Duodenal mucosa (tissue), 2 donors: ENCODE results near the gene POC1A.
A peak's percentile ranks its signal among the peaks of the same experiment; 100 is the strongest.
"Not testable (repeated sequence)": the region's sequence is repeated elsewhere in the genome, so short reads cannot be mapped to it uniquely, and the experiment has no call there.

Experiments used
- H3K27ac ChIP-seq: one replicate; pipeline ENCODE4 v1.7.0; 2013; ENCODE audit warnings: low read depth, low read length
- H3K27me3 ChIP-seq, 2 donors: one replicate each; pipeline ENCODE4 v1.7.0; 2013; ENCODE audit warnings: low read length in 2 of 2, control low read depth in 1 of 2; ENCODE audit not compliant: insufficient read depth in 2 of 2, control insufficient read depth in 1 of 2
- H3K36me3 ChIP-seq, 2 donors: one replicate each; pipeline ENCODE4 v1.7.0; 2013; ENCODE audit warnings: low read length in 2 of 2, control low read depth in 1 of 2; ENCODE audit not compliant: insufficient read depth in 2 of 2, control insufficient read depth in 1 of 2
- H3K4me1 ChIP-seq, 2 donors: one replicate each; pipeline ENCODE4 v1.7.0; 2013; ENCODE audit warnings: low read length in 2 of 2, control low read depth in 1 of 2; ENCODE audit not compliant: insufficient read depth in 2 of 2, control insufficient read depth in 1 of 2
- H3K4me3 ChIP-seq, 2 donors: one replicate each; pipeline ENCODE4 v1.7.0; 2013; ENCODE audit warnings: low read length in 2 of 2, low read depth in 1 of 2
- H3K9ac ChIP-seq, 2 donors: one replicate each; pipeline ENCODE4 v1.7.0; 2013; ENCODE audit warnings: low read length in 2 of 2, low read depth in 1 of 2
- H3K9me3 ChIP-seq, 2 donors: one replicate each; pipeline ENCODE4 v1.7.0; 2013; ENCODE audit warnings: low read length in 2 of 2, control low read depth in 1 of 2; ENCODE audit not compliant: control insufficient read depth in 1 of 2

The POC1A gene

GRCh38 chr3:52153389-52154096, 680 bp downstream of the POC1A start:
- H3K36me3 ChIP-seq = peaks cover 0 to 8% of the 10 kb centered on the region in 2 donors
- H3K4me1 ChIP-seq = peaks cover 8 to 10% of the 10 kb centered on the region in 2 donors
- H3K9ac ChIP-seq = peak overlapping the region; percentile 67 to 86
- H3K4me3 ChIP-seq = peak overlapping the region; percentile 81 to 85
- H3K27ac ChIP-seq = no peak overlapping the region
- no peaks in the 10 kb centered on the region for H3K9me3 ChIP-seq
- no peaks in the 10 kb centered on the region for H3K27me3 ChIP-seq

- not testable (repeated sequence) for H3K27me3 ChIP-seq, H3K4me3 ChIP-seq, H3K9ac ChIP-seq, H3K27ac ChIP-seq, H3K9me3 ChIP-seq
- peaks cover 8 to 10% of the 10 kb centered on the region in 2 donors for H3K4me1 ChIP-seq
- peaks cover 0 to 14% of the 10 kb centered on the region in 2 donors for H3K36me3 ChIP-seq
These were observed 2.2 kb downstream of the POC1A start for GRCh38 chr3:52151991-52152390.

DNA sequence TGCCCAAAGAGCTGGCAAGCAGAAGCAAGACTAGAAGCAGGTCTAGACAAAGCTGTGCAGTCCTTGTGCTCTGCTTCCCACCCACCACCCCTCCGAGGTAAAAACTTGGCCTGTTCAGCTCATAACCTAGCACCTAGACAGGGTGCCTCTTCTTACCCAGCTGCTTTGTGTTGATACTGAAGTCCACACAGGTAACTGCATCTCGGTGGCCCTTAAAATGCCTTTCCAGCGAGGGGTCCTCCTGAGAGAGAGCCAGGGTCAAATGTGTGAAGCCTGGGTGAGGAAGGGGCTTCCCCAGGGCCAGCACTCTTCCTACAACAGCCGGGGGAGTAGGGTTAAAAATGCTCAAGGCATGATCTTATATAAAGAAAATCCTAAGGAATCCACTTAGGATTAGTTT, 3.4 kb downstream of the POC1A start:
- H3K9me3 ChIP-seq = no peaks in the 10 kb centered on the region
- no peak overlapping the region for H3K4me3 ChIP-seq
- H3K27me3 ChIP-seq = no peaks in the 10 kb centered on the region
- peaks cover 0 to 18% of the 10 kb centered on the region in 2 donors for H3K36me3 ChIP-seq
- H3K27ac ChIP-seq = no peak overlapping the region
- H3K9ac ChIP-seq = no peak overlapping the region
- H3K4me1 ChIP-seq = peaks cover 8 to 10% of the 10 kb centered on the region in 2 donors

DNA sequence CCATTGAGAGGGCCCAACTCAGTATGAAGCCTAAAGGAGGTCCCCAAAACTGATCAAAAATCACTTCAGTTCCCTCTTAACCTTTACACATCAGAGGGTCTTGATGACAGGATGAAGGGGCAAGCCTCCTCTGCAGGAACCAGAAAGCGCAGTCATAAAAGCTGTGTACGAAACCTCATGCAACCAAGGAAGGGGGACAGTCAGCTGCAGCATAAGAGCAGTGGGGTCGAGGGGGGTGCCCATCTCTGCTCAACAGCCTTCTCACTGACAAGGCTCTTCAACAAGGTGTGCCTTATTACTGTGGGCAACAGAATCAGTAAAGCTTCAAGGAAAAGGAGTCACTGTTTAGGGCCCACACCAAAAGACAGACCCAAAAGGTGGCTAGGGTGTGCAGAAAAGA, 3.9 kb downstream of the POC1A start:
- H3K9me3 ChIP-seq = no peaks in the 10 kb centered on the region
- no peaks in the 10 kb centered on the region for H3K27me3 ChIP-seq
- peaks cover 0 to 18% of the 10 kb centered on the region in 2 donors for H3K36me3 ChIP-seq
- H3K4me1 ChIP-seq = peaks cover 8 to 10% of the 10 kb centered on the region in 2 donors
- H3K9ac ChIP-seq = no peak overlapping the region
- no peak overlapping the region for H3K4me3 ChIP-seq
- H3K27ac ChIP-seq = no peak overlapping the region

- H3K36me3 ChIP-seq = peaks cover 0 to 18% of the 10 kb centered on the region in 2 donors
- H3K9me3 ChIP-seq = no peaks in the 10 kb centered on the region
- H3K27me3 ChIP-seq = no peaks in the 10 kb centered on the region
- H3K27ac ChIP-seq = no peak overlapping the region
- H3K4me1 ChIP-seq = peaks cover 8 to 10% of the 10 kb centered on the region in 2 donors
- no peak overlapping the region for H3K9ac ChIP-seq
- no peak overlapping the region for H3K4me3 ChIP-seq
These were observed 4.5 kb downstream of the POC1A start for GRCh38 chr3:52149726-52150125.

DNA sequence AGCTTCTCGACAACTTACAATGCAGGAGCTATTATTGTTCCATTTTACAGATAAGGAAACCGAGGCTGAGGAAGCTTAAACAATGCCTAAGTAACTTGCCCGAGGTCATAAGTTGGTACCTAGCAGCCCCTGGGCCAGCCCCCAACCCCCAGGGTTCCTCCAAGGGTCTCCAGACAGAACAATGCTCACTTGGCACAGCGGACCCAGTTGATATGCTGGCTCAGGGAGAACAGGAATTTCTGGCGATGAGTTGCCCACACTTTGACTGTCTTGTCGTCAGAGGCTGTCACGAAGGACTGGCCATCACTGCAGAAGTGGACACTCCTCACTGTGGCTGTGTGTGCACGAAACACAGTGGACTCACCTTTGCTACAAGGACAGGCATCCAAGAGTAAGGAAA, 5.2 kb downstream of the POC1A start:
- Histone ChIP-seq H3K9ac (no peak overlapping the region), H3K27me3 (no peaks in the 10 kb centered on the region), H3K27ac (no peak overlapping the region), H3K36me3 (peaks cover 0 to 18% of the 10 kb centered on the region in 2 donors), H3K4me3 (no peak overlapping the region), H3K4me1 (peaks cover 10% of the 10 kb centered on the region in 2 donors), H3K9me3 (no peaks in the 10 kb centered on the region)

DNA sequence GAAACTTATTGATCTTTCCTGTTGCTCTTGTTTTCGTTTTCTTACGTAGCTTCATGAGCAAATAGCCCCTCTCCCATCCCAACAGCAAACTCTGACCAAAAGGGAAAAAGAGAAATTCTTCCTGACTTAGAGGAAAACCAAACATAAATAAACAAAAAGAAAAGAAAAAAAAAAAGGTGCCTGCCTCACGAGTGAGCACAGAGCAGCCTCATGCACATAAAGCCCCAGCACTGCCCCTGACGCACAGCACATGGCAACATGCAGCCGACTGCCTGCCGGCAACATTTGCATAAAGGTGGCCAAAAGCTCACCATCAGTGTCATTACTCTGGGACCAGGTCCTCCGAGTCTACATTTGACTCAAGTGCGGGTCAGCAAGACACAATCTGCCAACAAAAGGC, 6.4 kb downstream of the POC1A start:
- Histone ChIP-seq H3K27me3 (no peaks in the 10 kb centered on the region), H3K9me3 (no peaks in the 10 kb centered on the region), H3K36me3 (peaks cover 0 to 18% of the 10 kb centered on the region in 2 donors), H3K9ac (no peak overlapping the region), H3K4me1 (peaks cover 0 to 4% of the 10 kb centered on the region in 2 donors), H3K27ac (no peak overlapping the region), H3K4me3 (no peak overlapping the region)

DNA sequence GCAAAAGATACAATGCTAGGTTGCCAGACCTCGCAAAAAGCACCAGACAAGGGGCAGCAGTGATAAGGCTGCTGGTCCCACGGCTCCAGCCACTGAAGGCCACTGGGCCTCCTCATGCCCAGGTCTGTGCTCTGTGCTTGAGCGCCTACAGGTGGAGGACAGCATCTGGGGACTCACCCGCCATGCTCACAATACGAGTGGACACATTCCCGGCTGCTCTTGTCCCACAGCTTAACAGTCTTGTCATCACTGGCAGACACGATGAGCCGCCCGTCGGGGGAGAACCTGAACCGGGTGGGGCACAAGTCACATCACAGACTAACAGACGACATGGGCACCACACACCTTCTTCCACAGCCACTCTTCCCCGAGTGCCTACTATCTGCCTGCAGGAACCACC, 7.4 kb downstream of the POC1A start:
- no peaks in the 10 kb centered on the region for H3K9me3 ChIP-seq

DNA sequence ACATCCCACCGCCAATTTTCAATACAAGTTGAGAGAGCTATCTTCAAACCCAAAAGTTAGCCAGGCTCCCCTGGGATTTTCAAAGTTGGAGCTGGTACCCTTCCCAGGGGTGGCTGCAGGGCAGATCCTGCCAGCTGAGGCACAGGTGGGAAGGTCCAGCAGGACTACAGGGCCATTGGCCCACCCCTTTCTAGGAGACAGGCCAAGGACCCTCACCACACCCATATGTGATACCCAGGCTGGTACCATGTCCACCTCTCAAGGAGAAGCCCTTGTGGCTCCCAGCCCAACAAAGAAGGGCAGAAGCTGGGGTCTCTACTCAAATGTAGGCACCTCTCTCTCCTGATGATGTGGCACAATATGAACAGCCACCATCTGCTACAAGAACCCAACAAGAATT, 8.0 kb downstream of the POC1A start:
- no peak overlapping the region for H3K9ac ChIP-seq
- no peak overlapping the region for H3K4me3 ChIP-seq
- H3K4me1 ChIP-seq = peaks cover 0 to 4% of the 10 kb centered on the region in 2 donors
- no peaks in the 10 kb centered on the region for H3K9me3 ChIP-seq
- no peak overlapping the region for H3K27ac ChIP-seq
- peaks cover 0 to 18% of the 10 kb centered on the region in 2 donors for H3K36me3 ChIP-seq
- H3K27me3 ChIP-seq = no peaks in the 10 kb centered on the region

More for the DNA sequence above, 7.4 kb downstream of the POC1A start:
- no peak overlapping the region for H3K27ac ChIP-seq
- no peak overlapping the region for H3K4me3 ChIP-seq
- H3K36me3 ChIP-seq = peaks cover 0 to 18% of the 10 kb centered on the region in 2 donors
- peaks cover 0 to 4% of the 10 kb centered on the region in 2 donors for H3K4me1 ChIP-seq
- H3K9ac ChIP-seq = no peak overlapping the region
- no peaks in the 10 kb centered on the region for H3K27me3 ChIP-seq

DNA sequence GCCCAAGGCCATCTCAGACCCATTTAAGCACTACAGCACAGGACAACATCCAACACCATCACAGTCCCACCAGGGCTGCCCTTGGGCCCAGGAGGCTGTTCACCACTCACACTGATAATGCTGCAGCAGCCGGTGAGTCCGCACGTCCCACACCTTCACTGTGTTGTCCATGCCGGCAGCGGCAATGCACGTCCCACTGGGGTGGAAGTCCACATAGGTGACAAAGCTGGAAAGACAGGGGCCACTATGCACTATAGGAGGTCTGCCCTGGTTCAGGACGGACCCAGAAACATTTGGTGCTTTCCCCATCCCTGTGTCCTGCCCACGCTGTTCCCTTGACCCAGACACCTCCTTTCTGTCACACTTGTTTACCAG, 8.5 kb downstream of the POC1A start:
- no peaks in the 10 kb centered on the region for H3K27me3 ChIP-seq
- peaks cover 0 to 4% of the 10 kb centered on the region in 2 donors for H3K4me1 ChIP-seq
- peaks cover 0 to 18% of the 10 kb centered on the region in 2 donors for H3K36me3 ChIP-seq
- H3K9ac ChIP-seq = no peak overlapping the region
- no peaks in the 10 kb centered on the region for H3K9me3 ChIP-seq
- no peak overlapping the region for H3K27ac ChIP-seq
- H3K4me3 ChIP-seq = no peak overlapping the region
